ENCODE data around the gene KCNK13. TPM values are rescaled to one million over a fixed set of nuclear protein-coding genes. Genes with fewer than 3 reads are reported as not detected.

The KCNK13 gene
- not detected in 2 replicates for total RNA-seq

GRCh38 chr14:90061685-90062126 is at the start of gene KCNK13:
Gene KCNK13 (plus strand): TSS chr14:90061994. CDS start chr14:90062206, 212 bp downstream.

Small RNAs within 50 kb of the gene (small RNA-seq; reads per million reads assigned to genes)
- not detected for gene RF00019

Other genes with a start within 250 kb of the KCNK13 start
- gene EFCAB11, start 107.3 kb upstream of the KCNK13 start, total RNA-seq = 2.8 TPM in 2 replicates
- gene TDP1, start 106.1 kb upstream of the KCNK13 start, total RNA-seq = 13.5 and 14.6 TPM in 2 replicates
- gene PSMC1, start 194.6 kb downstream of the KCNK13 start, total RNA-seq = 83.7 and 120 TPM in 2 replicates

Data from hair follicle dermal papilla cell (primary cell).